GM12892 (cell line): ENCODE results near the gene BLID. TPM values are rescaled to one million over a fixed set of nuclear protein-coding genes. Genes with fewer than 3 reads are reported as not detected.

Experiments used
- DNase-seq: peaks from one replicate; pipeline ENCODE4 v3.0.0; 2011; ENCODE audit not compliant: insufficient read length
- FAIRE-seq: peaks from 2 replicates; lab custom pipeline; 2011; peaks lifted over from hg19 to GRCh38; lab: Jason Lieb, UNC
- POLR2A ChIP-seq: IDR thresholded peaks from 2 replicates; pipeline ENCODE4 v1.6.1; 2011; ENCODE audit warnings: low read depth, low read length, control low read depth
- POLR2AphosphoS5 ChIP-seq: IDR thresholded peaks from 2 replicates; pipeline ENCODE4 v1.6.1; 2011; ENCODE audit warnings: low read depth, low read length, control low read depth
- TAF1 ChIP-seq: IDR thresholded peaks from 2 replicates; pipeline ENCODE4 v1.6.1; 2011; ENCODE audit warnings: low read depth, mild to moderate bottlenecking, control low read depth, low read length, borderline replicate concordance
- polyA plus RNA-seq: library from polyadenylated mRNA; unstranded; fragments of >200 nt; gene quantifications from one replicate; pipeline ENCODE4 v1.2.1, GENCODE V29; 2012; ENCODE audit warnings: missing spikeins, inconsistent platforms; ENCODE audit not compliant: missing spikeins

BLID gene
- polyA plus RNA-seq, result not detected

GRCh38 chr11:122115524-122116379 lies at the start of gene BLID:
Gene BLID, minus strand, starts transcription at chr11:122116215. Its CDS starts 293 bp downstream, at chr11:122115922.
- no peak for DNase-seq
- no peak for FAIRE-seq
- no peak for TF ChIP-seq TAF1
- TF ChIP-seq POLR2AphosphoS5, result no peak
- TF ChIP-seq POLR2A, result no peak

- FAIRE-seq (no peak), DNase-seq (no peak)
- TF ChIP-seq TAF1 (no peak), POLR2AphosphoS5 (no peak), POLR2A (no peak)
Observed at GRCh38 chr11:122163053-122163819, 47.2 kb upstream of the BLID start.

- FAIRE-seq, result no peak
- TF ChIP-seq TAF1, result no peak
- TF ChIP-seq POLR2A, result no peak
- TF ChIP-seq POLR2AphosphoS5, result no peak
- no peak for DNase-seq
Observed at GRCh38 chr11:122162095-122162494, 46.1 kb upstream of the BLID start.

- FAIRE-seq (no peak), DNase-seq (no peak)
- TF ChIP-seq POLR2AphosphoS5 (no peak), POLR2A (no peak), TAF1 (no peak)
Observed at GRCh38 chr11:122160841-122161590, 45.0 kb upstream of the BLID start.

GRCh38 chr11:122159861-122160260 lies 43.8 kb upstream of the BLID start:
- TF ChIP-seq POLR2AphosphoS5, result no peak
- no peak for TF ChIP-seq TAF1
- TF ChIP-seq POLR2A, result no peak
- DNase-seq (no peak), FAIRE-seq (no peak)

GRCh38 chr11:122159173-122159721 lies 43.2 kb upstream of the BLID start:
- TF ChIP-seq TAF1 (no peak), POLR2A (no peak)
- FAIRE-seq, result no peak
- no peak for DNase-seq

GRCh38 chr11:122158171-122158570 lies 42.2 kb upstream of the BLID start:
- DNase-seq (no peak), FAIRE-seq (no peak)
- TF ChIP-seq POLR2AphosphoS5 (no peak), TAF1 (no peak), POLR2A (no peak)

GRCh38 chr11:122157653-122158161 lies 41.7 kb upstream of the BLID start:
- FAIRE-seq, result no peak
- TF ChIP-seq POLR2AphosphoS5 (no peak), POLR2A (no peak), TAF1 (no peak)

GRCh38 chr11:122156940-122157382 lies 40.9 kb upstream of the BLID start:
- TF ChIP-seq POLR2AphosphoS5, result no peak
- no peak for TF ChIP-seq POLR2A
- no peak for TF ChIP-seq TAF1
- no peak for DNase-seq
- FAIRE-seq, result peak; percentile 60

More at GRCh38 chr11:122157653-122158161, 41.7 kb upstream of the BLID start:
- no peak for DNase-seq

GRCh38 chr11:122155765-122156527 lies 39.9 kb upstream of the BLID start:
- DNase-seq (no peak), FAIRE-seq (no peak)

More at GRCh38 chr11:122155765-122156527, 39.9 kb upstream of the BLID start:
- no peak for TF ChIP-seq POLR2A
- TF ChIP-seq POLR2AphosphoS5, result no peak
- TF ChIP-seq TAF1, result no peak
